Activated CD4-positive, alpha-beta T cell treated with anti-CD3 and anti-CD28 coated beads, Interleukin-2, amount 50 U/mL, for 48 hours (primary cell): ENCODE results near the gene TLCD1.

Experiments used
- DNase-seq, 2 experiments: peaks; one replicate each; pipeline ENCODE4 v3.0.0-alpha.2; 2020

TLCD1 gene

DNA sequence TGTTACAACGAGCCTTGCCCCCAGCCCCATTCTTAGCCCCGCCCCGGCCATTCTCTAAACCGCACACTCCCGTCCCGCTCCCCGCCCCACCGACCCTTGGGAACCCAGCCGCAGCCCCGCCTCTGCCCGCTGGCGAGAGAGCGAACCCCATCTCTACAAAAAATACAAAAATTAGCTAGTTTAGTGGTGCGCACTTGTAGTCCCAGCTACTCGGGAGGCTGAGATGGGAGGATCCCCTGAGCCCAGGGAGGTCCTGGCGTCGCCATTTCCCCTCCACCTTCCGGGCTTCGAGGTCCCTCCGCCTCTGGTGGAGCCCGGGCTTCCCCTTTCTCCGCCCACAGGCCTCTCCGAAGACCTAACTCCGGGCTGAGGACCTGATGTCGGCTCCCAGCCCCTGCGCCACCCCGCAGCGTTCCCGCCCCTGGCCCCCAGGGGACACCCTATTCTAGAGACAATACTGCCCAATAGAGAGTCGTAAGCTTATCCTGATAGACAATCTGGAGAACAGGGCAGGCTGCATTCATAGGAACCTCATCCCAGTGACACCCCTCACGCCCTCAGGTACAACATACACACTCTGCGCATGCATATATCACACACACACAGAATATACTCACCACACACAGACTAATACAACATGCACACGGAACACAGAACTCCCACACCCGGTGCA is 13.9 kb downstream of the TLCD1 start:
- DNase-seq, result peak; percentile 75 to 79

DNA sequence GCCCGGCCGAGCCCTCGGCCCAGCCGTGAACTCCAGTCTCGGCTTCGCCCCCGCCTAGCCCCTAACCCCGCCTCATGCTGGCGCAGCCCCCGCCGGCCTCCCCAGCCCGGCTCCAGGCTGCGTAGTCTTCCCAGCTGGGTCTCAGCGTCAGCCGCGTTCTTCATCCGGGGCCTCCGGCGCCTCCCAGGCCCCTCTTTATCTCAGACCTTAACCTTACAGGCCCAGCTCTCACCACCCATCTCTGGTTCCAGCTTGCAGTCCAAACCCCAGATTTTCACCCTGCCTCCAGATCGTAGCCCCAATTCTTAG is 14.4 kb downstream of the TLCD1 start, which contains the start of gene PROCA1:
Gene PROCA1, minus strand, starts transcription at position 166 of the 309 bp plus-strand sequence. CDS start 228 bp downstream, outside the sequence.
- no peak for DNase-seq

DNA sequence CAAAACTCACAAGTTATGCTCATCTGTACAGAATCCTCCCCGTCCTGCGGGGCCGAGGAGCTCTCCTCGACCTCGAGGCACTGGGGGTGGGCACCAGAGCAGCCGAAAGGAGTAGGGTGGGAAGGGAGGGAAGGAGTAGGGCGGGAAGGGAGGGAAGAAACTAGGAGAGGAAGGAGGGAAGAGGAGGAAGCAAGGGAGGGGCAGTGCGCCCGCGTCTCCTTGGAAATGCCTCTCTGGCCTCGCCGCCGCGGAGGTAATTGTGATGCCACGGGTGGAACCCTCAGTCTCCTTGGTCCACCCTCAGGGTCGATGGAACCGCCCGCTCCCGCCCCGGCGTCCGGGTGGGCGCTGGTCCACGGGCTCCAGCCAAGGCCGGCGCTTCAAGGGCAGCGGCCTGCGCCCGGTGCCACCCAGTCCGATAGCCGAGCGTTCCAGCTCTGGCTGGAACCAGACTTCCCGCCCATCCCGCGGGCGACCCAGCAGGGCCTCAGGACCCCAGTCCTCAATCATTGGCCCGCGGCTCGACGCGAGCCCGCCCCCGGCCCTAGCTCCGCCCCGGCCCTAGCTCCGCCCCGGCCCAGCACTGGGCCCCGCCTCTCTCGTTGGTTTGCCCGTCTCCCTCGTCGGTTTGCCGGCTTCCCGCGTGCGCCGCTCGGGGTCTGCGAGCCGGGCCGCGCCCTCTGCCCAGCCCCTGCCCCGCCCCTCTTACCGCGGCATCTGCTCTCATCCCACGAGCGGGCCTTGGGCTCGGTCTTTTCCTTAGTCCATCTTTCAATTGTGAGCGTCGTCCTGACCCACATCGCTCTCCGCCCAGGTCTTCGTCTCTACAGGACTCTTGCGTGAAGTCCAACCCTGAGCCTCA is 14.9 kb downstream of the TLCD1 start:
- DNase-seq, result peak; percentile 93 to 95

DNA sequence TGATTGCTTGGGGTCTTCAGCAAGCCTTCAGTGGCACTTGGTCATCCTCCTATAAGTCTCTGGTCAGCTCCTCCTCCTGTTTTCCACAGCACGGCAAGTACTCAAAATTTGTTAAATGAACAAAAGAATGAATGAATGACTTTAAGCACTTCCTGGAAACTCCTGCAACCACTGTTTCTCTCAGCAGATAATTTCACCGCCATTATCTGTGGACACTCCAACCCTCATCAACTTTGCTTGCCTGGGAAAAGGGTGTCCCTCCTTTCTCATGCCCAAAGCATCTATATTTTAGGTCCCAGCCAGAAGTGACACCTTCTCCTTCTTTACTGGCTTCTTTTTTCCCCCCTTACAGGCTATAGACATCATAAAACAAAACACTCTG is 18.7 kb downstream of the TLCD1 start:
- DNase-seq, result no peak

DNA sequence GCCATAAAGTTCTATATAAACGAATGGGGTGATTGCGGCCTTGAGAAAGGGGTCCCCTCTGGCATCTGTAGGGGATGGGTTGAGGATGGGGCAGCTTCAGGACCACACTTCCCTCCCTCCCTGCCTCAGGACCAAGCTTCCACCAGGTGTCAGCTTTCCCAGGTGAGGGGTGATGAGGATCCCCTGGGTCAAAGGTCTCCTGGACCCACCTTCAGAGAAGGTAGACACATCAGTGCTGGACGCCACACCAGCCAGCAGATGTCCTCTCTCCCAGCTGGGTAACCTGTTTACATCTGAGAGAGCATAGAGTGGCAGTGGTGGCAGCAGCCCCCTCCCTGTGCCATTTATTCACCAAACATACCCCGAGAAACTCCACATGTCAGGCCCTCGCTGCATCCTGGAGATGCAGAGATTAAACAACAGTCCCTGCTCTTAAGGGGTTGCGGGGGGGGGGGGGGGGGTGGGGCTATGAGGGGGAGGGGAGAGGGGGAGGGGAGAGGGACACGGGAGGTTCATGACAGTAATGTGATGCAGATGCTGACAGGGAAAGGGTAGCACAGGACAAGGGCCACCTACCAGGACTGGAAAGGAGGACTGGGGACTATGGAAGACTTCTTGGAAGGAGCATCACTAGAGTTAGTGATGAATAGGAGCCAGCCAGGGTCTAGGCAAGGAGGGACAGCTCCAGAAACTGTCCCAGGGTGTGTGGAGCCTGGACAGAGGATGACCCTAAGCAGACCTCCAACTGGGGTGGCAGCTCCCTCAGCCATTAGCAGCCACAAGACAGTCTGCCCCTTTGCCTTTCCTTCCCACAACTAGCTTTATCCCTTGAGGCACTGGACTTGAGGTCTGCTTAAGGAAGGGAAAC is 19.3 kb downstream of the TLCD1 start:
- DNase-seq, result no peak

DNA sequence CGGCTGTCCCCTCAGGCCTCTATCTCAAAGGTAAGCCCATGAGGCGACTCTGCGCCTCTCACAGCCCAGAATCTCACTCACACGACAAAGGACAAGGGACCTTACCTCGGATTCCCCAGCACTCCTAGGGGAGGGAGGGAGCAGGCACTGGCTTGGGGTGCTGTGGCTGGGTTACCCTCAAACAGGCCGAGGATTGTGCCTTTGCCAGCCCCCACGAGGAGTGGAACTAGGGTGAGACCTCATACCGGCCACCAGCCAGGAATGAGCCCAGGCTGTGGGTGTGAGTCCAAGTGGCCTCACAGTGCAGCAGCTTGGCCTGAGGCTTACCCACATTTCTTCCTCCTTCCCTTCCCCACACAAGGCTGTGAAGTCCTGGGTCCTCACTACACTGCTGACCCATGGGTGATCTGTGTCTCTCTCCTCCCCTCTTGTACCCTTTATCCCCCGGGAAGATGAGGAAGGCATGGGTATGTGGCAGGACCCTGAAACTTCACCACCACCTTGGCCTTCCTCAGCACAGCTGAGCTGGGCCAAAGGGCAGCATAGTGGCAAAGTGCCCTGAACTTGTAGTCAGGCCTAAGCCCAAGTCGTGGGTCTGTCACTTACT is 20.2 kb downstream of the TLCD1 start:
- DNase-seq, result no peak

DNA sequence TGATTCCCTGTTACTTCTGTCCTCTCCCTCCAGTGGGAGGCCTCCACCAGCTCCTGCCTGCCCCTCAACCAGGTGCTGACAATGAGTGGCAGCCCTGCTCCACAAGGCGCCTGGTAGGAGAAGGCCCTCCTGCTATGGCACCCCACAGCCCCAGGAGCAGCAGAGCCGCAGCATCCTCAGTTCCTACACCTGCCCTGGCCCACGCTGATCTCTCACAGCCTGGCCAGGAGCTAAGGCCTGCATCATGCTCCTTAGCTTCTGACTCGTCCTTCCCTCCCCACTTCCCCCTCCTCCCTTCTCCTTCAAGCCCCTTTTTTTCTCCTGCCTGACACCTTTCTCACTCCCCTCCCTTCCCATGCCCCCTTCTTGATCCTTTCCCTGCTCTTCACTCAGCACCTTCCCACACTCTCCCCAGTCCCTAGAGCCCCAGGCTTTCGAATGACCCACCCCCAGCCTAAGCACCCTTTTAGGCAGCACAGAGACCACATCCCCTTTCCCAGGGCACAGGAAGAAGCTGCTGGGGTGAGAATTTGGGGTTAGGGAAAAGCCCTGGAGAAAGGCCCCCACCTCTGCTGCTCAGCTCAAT is 20.9 kb downstream of the TLCD1 start:
- DNase-seq, result no peak

DNA sequence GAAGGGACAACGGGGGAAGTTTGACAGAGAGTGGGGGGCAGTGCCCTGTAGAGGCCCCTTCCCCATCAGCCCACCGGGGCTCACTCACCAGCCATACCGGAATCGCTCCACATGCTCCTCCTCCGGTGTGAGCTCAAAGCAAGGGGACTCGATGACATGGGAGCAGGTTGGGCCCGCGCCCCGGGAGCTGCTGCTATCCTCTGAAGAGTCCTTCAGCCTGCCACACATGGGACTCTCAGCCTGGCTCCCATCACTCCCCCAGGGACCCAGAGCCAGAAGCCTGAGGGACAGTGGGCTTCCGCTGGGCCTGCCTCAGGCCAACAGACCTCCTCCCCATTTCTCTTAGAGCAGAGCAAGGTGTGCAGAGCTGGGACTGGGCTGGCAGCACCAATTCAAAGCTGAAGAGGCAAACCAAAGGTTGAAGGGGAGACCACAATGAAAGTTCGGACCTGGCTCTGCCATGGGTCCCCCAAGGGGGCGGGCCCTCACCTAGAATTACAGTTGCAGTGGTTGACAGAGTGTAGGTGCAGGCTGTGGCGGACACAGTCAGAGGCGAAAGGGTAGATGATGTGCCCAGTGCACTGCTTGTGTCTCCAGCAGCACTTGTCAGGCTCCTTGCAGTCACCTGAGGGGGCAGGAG is 21.7 kb downstream of the TLCD1 start:
- DNase-seq, result no peak

DNA sequence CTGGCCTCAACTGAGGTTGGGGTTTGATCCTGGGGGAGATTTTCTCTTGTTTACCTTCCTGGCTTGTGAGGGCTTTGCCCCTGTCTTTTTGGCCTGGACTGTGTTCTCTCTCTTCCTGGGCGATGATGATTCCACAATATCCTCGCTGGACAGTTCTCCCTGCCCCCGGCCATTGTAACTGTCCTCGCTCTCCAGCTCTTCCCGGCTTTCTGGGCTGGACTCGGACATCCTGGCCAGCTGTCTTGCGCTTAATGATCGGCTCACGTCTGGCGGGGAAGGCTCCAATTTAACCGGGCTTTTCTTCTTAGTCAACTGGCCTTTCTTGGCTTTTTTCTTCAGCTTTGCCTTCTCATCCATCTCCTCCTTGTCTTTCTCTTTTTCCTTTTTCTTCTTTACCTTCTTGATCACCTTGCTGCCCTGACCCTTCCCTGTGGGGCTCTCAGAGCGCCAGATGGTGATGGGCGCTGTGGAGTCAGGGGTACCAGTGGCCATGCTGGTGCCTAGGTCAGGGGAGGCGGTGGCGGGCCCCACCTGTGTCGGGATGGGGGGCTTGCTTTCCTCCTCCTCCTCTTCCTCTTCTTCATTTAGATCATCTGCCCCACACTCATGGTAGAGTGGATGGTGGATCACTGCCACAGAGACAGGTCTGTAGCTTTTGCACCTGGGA is 22.3 kb downstream of the TLCD1 start:
- DNase-seq, result no peak

DNA sequence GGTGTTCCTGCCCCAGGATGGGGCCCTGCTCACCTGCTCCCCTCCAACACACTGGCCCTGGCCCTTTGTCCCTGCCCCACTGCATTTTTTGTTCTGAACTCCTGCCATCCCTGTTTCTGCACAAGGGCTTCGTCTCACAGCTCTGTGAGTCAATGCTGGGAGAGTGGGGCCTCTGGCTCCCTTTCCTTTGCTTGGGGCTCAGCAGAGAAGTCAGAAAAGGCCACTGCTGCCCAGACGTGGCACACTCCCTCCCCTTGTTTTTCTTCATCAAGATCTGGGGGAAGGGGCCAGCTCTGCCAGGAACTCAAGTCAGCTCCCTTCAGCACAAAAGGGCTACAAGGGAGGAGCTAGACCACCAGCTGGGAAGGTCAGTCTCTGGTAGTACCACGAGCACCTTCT is 23.3 kb downstream of the TLCD1 start:
- DNase-seq, result no peak

DNA sequence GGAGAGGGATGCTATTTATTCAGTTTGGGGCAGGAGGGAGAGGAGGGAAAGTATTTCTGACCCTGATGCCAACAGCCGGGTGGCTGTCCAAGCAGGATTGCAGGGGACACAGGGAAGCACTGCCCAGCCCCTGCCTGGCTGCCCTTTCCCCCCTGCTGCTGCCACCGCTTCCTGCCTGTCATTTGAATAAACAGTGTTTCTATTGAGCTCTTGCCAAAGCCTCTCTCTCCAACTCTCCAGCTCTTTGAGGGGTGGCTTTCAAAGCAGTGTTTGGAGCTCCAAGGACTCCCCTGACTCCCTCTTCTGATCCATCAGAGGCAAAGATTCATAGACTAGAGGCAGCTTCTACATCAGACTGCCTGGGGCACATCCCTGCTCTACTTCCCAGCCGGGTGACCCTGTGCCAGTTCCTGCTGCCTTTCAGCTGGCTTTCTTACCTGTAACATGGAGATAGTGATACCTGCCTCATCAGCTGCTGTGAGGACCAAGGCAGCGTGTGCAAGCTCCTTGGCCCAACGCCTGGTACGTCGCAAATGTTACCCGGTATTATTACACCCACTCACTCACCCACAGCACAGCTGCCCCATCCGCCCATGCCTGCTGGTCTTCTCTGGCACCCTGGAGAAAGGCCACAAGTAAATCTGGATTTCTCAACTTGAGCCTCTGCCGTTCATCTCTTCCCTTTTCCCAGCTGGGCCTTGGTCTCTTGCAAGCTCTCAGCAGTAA is 23.8 kb downstream of the TLCD1 start:
- DNase-seq, result no peak

DNA sequence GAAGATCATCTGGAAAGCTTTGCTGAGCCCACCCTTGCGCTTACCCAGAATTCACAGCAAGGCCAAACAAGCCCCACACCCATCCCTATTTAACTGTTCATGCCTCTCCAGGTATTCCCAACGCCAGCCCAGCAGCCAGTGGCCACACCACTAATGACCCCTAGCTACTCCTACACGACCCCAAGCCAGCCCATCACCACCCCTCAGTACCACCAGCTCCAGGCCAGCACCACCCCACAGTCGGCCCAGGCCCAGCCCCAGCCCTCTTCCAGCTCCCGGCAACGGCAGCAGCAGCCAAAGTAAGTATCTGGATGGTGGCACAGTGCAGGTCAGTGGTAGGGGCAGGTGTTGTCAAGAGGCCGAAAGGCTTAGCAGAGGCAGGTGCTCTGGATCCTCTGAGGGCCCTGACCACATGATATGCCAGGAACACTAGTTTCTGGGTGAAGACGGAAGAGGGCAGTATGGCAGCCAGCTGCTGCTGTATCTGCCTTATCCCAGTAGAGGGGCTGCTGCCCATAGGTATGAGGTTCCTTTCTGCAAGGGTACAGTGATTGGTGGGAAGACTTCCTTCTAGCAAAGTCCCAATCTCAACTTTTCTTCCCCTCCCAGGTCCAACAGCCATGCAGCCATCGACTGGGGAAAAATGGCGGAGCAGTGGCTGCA is 25.1 kb downstream of the TLCD1 start:
- no peak for DNase-seq

DNA sequence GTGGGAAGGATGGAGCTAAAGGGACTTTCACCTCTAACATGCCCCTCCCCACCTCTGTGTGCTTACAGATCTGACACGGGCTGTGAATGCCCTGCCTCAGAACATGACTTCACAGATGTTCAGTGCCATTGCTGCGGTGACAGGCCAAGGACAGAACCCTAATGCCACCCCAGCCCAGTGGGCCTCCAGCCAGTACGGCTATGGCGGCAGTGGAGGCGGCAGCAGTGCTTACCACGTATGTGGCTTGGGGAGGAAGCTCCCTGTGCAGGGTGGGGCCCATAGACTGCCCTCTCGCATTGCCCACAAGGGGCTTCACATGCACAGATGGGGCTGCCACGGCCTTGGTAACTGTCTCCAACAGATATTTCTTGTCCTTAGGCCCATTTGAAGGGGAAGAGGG is 25.8 kb downstream of the TLCD1 start:
- no peak for DNase-seq

DNA sequence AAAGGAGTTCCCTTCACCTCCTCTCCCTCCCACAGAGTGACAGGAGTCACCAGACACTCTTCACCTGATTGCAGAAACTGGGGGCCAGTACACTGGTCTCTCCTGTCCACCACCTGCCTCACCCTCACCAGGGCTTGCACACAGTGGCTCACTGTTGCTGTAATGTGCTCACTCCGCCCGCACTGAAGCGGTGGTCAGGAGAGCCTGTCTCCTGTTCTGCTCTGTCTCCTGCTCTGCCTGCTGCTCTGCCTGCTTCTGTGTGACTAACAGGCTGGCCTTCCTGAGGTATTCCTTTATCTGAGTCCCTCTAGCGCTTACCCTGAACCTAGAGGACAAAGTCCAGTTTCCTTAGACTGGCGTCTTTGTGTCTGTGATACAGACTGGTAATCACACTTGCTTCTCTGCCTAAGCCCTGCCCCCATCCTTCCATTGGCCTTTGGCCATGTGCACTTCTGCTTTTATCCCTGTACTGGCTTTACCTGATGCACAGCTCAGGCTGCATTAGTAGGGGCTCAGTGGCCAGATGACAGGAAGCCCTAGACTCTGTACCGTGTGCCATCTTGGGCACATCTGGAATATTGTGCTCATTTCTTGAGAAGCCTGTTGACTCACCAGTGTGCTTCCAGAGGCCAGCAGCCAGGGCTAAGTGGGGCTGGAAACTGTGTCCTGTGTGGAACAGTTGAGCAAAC is 27.6 kb downstream of the TLCD1 start:
- peak in 1 of 2 experiments; percentile 20 for DNase-seq

DNA sequence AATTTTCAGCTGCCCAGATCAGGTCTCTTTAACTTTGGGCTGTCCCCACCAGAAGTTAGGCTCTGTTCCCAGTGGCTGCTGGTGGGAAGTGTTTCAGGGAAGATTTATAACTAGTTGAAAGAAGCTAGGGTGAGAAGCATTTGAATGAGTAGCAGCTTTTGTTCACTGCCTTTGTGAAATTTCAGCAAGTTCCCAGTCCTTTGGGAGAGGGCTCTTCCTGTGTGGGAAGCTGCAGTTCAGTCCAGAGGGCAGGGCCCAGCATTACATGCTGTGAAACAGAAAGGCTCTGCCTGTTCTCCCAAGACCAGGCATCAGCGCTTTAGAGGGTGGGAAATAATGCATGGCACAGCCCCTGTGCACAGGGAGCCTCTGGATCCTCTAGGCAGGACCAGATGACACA is 32.2 kb downstream of the TLCD1 start:
- DNase-seq, result no peak

DNA sequence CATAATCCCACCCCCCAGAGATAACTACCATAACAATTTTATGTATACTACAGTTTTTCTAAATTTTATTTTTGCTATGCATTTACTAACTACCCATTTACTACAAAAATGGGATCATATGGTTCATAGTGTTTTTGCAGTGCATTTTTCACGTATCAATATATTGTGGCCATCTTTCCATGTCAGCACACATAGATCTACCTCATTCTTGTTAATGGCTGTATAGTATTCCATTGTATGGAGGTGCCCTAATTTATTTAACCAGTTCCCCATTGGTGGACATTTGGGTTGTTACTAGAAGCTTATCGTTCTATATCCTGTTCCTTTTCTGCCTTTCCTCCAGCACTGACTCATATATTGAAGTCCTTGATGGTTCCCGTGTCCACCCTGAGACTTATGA is 37.0 kb downstream of the TLCD1 start:
- no peak for DNase-seq

DNA sequence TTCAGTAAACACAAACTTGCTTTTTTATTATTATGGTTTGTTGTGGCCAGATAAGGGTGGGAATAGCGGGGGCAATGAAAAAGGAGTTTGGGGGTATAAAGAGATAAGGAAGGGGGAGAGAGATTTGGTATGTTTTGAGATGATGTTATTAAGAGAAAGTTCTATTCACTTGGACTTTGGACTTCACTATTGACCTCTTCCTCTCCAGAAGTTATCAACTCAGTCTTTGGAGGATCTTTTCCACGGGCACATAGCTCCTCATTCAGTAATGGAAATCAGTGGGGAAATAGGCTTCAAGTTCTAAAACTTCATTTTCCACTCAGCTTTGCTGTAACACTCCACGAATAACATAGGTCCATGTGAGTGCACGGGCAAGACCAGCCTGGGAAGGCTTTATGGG is 37.6 kb downstream of the TLCD1 start:
- no peak for DNase-seq

DNA sequence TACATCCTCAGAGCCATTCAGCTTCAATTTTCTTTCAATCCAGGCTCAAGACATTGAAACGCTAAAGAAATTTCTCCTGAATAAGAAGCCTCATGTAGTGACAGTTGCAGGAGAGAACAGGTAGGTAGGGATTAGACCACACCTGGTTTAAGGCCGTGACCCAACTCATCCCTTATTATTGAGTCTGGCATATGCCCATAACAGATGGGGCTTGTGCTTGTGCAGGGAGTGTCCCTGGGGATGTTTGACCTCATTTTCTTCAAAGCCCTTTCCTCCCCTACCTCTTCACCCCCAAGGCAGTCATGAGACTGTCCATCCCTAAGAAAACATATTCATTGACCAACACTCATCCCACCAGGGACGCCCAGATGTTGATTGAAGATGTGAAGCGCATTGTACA is 39.7 kb downstream of the TLCD1 start:
- DNase-seq, result no peak

DNA sequence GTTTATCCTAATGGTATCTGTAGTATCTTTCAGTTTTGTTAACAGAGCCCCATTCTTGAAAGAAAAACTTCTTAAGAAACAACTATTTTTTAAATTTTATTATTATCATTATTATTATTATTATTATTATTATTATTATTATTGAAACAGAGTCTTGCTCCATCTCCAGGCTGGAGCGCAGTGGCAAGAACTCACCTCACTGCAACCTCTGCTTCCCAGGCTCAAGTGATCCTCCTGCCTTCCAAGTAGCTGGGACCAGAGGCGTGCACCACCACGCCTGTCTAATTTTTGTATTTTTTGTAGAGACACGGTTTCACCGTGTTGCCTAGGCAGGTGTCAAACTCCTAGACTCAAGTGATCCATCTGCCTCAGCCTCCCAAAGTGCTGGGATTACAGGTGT is 40.7 kb downstream of the TLCD1 start:
- no peak for DNase-seq

DNA sequence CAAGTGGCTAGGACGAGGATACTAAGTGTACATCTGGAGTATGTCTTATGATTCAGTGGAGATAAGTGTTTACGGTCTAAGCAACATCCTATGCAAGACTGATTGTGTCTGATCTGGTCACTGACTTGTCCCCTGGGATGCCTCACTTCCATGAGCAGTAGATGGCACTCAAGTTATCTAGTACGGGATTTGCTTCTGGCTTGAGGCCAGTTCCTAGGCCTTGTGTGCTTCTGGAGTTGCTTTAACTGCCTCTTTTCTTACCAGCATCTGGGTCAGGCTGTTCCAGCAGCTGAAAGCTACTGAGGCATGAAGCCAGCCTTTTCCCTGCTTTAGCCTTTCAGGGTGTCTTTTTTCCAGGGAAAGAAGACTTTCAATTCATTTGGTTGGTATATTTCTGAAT is 41.1 kb downstream of the TLCD1 start:
- DNase-seq, result no peak
